Adrenal gland (tissue), 5 donors: ENCODE measurements around the gene SNX8.

Experiments used
- POLR2A ChIP-seq, 2 donors: fragments of 450-650 bp; IDR thresholded peaks; one replicate each; pipeline ENCODE4 v1.6.1; 2017; ENCODE audit warnings: antibody characterized with exemption in 2 of 2, mild to moderate bottlenecking in 2 of 2, moderate library complexity in 1 of 2
- TF ChIP-seq, protein P1 (sequence below), 6 experiments: fragments of 450-650 bp in 4 of 6; fragments of 200-600 bp in 2 of 6; sonication (generic) in 1 of 6; IDR thresholded peaks; 1 replicate in 5 of 6; 2 replicates in 1 of 6; pipeline versions ENCODE4 v1.5.1 to v1.8.0; 2016 to 2021; ENCODE audit warnings: antibody characterized with exemption in 6 of 6, mild to moderate bottlenecking in 2 of 6, moderate library complexity in 1 of 6
- donor health status: DM: no; HTN: no; CAD: no.

DNA sequence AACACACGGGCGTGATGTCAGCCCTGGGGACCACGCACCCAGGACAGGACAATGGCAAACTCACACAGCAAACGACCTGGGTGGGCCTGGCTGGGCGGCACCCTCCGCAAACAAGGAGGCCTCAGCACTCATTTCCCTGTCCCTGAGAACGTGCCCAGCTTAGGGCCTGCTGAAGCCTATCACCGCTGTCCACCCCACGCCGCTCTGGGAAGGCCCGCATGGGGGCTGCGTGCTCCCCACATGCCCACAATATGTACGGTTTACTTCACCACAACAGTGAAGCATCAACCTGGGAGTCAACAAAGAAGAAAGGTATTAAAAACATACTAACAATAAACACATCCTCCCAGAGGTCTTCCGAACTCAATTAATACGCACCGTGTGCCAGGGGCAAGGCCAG, 93.7 kb downstream of the SNX8 start:
- TF ChIP-seq POLR2A (IDR thresholded peaks at IDR 0.05), result no peak
- TF ChIP-seq, protein P1, sequence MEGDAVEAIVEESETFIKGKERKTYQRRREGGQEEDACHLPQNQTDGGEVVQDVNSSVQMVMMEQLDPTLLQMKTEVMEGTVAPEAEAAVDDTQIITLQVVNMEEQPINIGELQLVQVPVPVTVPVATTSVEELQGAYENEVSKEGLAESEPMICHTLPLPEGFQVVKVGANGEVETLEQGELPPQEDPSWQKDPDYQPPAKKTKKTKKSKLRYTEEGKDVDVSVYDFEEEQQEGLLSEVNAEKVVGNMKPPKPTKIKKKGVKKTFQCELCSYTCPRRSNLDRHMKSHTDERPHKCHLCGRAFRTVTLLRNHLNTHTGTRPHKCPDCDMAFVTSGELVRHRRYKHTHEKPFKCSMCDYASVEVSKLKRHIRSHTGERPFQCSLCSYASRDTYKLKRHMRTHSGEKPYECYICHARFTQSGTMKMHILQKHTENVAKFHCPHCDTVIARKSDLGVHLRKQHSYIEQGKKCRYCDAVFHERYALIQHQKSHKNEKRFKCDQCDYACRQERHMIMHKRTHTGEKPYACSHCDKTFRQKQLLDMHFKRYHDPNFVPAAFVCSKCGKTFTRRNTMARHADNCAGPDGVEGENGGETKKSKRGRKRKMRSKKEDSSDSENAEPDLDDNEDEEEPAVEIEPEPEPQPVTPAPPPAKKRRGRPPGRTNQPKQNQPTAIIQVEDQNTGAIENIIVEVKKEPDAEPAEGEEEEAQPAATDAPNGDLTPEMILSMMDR (IDR thresholded peaks at IDR 0.05), result no peak
